Measurements from ENCODE around the gene LENG8. TPM values are rescaled to one million over a fixed set of nuclear protein-coding genes. Genes with fewer than 3 reads are reported as not detected.
"Not testable (repeated sequence)": the region's sequence is repeated elsewhere in the genome, so short reads cannot be mapped to it uniquely, and the experiment has no call there.

The LENG8 gene
- polyA plus RNA-seq, 3 donors = 3.6 to 341 (median 5.8) TPM

- H3K27ac Mint-ChIP-seq = peak overlapping the region in 1 of 7 donors; percentile 55
- peaks cover 12 to 16% of the 10 kb centered on the region in 2 donors for H3K4me1 ChIP-seq (ENCODE audit: control insufficient read depth in 1 of 2, insufficient read depth in 2 of 2, low read length in 2 of 2)
- no peak overlapping the region for H3K4me2 ChIP-seq (replicated peaks; ENCODE audit: extremely low read depth, low read length, poor library complexity, severe bottlenecking)
- H3K4me3 Mint-ChIP-seq = no peak overlapping the region
- H3K36me3 ChIP-seq (replicated peaks in 1 of 2; ENCODE audit: control insufficient read depth in 1 of 2, insufficient read depth in 2 of 2, low read length in 2 of 2) = peaks cover 14 to 25% of the 10 kb centered on the region in 2 donors
- no peaks in the 10 kb centered on the region for H3K9me3 ChIP-seq (replicated peaks in 1 of 2; ENCODE audit: control insufficient read depth in 1 of 2, insufficient read depth in 1 of 2, low read length in 2 of 2)
- no peak for DNase-seq
- H3K79me2 ChIP-seq (ENCODE audit: insufficient read depth, low read length) = peaks cover 37% of the 10 kb centered on the region
- intact Hi-C loops (cut with micrococcal nuclease) = loop anchor here in 1 of 2 donors (10.0 kb wide), 1 partner anchor 250 kb away; the partner anchor contains the start of gene TSEN34
- 98% methylated on average over 4 of the region's 7 CpGs for WGBS (ENCODE audit: insufficient coverage)
- peaks cover 12% of the 10 kb centered on the region for H3K4me1 Mint-ChIP-seq
- TF ChIP-seq CTCF (IDR thresholded peaks at IDR 0.05) = no peak
- no peak overlapping the region for H3K9ac ChIP-seq (ENCODE audit: insufficient read depth, low read length, poor library complexity, severe bottlenecking)
- peaks cover 14% of the 10 kb centered on the region for H4K20me1 ChIP-seq (ENCODE audit: insufficient read depth, low read length)
- H3K27me3 ChIP-seq (ENCODE audit: control insufficient read depth in 2 of 2, insufficient read depth in 2 of 2, low read length in 2 of 2) = no peaks in the 10 kb centered on the region
- no peak overlapping the region for H3K27ac ChIP-seq (ENCODE audit: low read depth in 1 of 2, low read length in 2 of 2)
- peaks cover 0 to 2% (median 0%) of the 10 kb centered on the region in 3 donors for H3K27me3 Mint-ChIP-seq (ENCODE audit: low read depth in 3 of 3)
- H3K4me3 ChIP-seq (replicated peaks in 1 of 3; ENCODE audit: low read depth in 2 of 3, low read length in 3 of 3) = no peak overlapping the region
- no peak overlapping the region for H2AFZ ChIP-seq (ENCODE audit: insufficient read depth, low read depth, low read length, poor library complexity, severe bottlenecking)
- peaks cover 34 to 67% of the 10 kb centered on the region in 2 donors for H3K36me3 Mint-ChIP-seq
- peaks cover 0 to 5% (median 0%) of the 10 kb centered on the region in 7 donors for H3K9me3 Mint-ChIP-seq
Measured at GRCh38 chr19:54444737-54445136, 4.3 kb upstream of the LENG8 start.

- H3K27ac ChIP-seq (ENCODE audit: low read depth in 1 of 2, low read length in 2 of 2); DNase-seq; H3K4me2 ChIP-seq (replicated peaks; ENCODE audit: extremely low read depth, low read length, poor library complexity, severe bottlenecking); H3K27ac Mint-ChIP-seq; H2AFZ ChIP-seq (ENCODE audit: insufficient read depth, low read depth, low read length, poor library complexity, severe bottlenecking); H3K9me3 Mint-ChIP-seq; H3K27me3 ChIP-seq (ENCODE audit: control insufficient read depth in 2 of 2, insufficient read depth in 2 of 2, low read length in 2 of 2); H3K9ac ChIP-seq (ENCODE audit: insufficient read depth, low read length, poor library complexity, severe bottlenecking); H3K4me3 Mint-ChIP-seq; H3K9me3 ChIP-seq (replicated peaks in 1 of 2; ENCODE audit: control insufficient read depth in 1 of 2, insufficient read depth in 1 of 2, low read length in 2 of 2); H3K27me3 Mint-ChIP-seq (ENCODE audit: low read depth in 3 of 3); H3K4me3 ChIP-seq (replicated peaks in 1 of 3; ENCODE audit: low read depth in 2 of 3, low read length in 3 of 3): not testable (repeated sequence)
- peaks cover 28 to 32% of the 10 kb centered on the region in 2 donors for H3K4me1 ChIP-seq (ENCODE audit: control insufficient read depth in 1 of 2, insufficient read depth in 2 of 2, low read length in 2 of 2)
- intact Hi-C loops (cut with micrococcal nuclease) = loop anchor here in 1 of 2 donors (10.0 kb wide), 1 partner anchor 252 kb away; the partner anchor contains the start of gene TSEN34
- WGBS (ENCODE audit: insufficient coverage) = 93% methylated on average over 10 of the region's 15 CpGs
- H3K79me2 ChIP-seq (ENCODE audit: insufficient read depth, low read length) = peaks cover 53% of the 10 kb centered on the region
- peaks cover 19% of the 10 kb centered on the region for H4K20me1 ChIP-seq (ENCODE audit: insufficient read depth, low read length)
- H3K36me3 ChIP-seq (replicated peaks in 1 of 2; ENCODE audit: control insufficient read depth in 1 of 2, insufficient read depth in 2 of 2, low read length in 2 of 2) = peaks cover 11 to 20% of the 10 kb centered on the region in 2 donors
- Mint-ChIP-seq H3K4me1 (peaks cover 28% of the 10 kb centered on the region), H3K36me3 (peaks cover 35 to 60% of the 10 kb centered on the region in 2 donors)
Measured at GRCh38 chr19:54446349-54446748, 2.6 kb upstream of the LENG8 start.

All from CD14-positive monocyte (primary cell).